Ovary (tissue), 9 donors: ENCODE data around the gene SEMA6D. TPM values are rescaled to one million over a fixed set of nuclear protein-coding genes. Genes with fewer than 3 reads are reported as not detected.

Source experiments
- DNase-seq, 5 donors: peaks; one replicate each; pipeline ENCODE4 v3.0.0-alpha.2; 2019 to 2020
- H3K27ac ChIP-seq, 2 donors: fragments of 200-600 bp; one replicate each; pipeline versions ENCODE4 v1.5.1 to v1.8.0; 2019 to 2022
- H3K27me3 ChIP-seq: fragments of 200-600 bp; one replicate; pipeline ENCODE4 v1.8.0; 2022
- H3K36me3 ChIP-seq: fragments of 200-600 bp; sonication (generic); one replicate; pipeline ENCODE4 v1.5.1; 2019
- H3K4me1 ChIP-seq: one replicate; pipeline ENCODE4 v1.8.1; 2013; ENCODE audit warnings: mild to moderate bottlenecking, moderate library complexity; ENCODE audit not compliant: insufficient read depth
- H3K4me3 ChIP-seq: fragments of 200-600 bp; sonication (generic); one replicate; pipeline ENCODE4 v1.5.1; 2017
- H3K9me3 ChIP-seq, 2 donors: fragments of 200-600 bp in 1 of 2; sonication (generic) in 1 of 2; one replicate each; pipeline versions ENCODE4 v1.5.1 to v1.8.1; 2013 to 2019; ENCODE audit warnings: mild to moderate bottlenecking in 1 of 2, moderate library complexity in 1 of 2
- EP300 ChIP-seq: sonication (generic); formaldehyde crosslinking; IDR thresholded peaks from one replicate; pipeline ENCODE4 v1.6.1; 2017; ENCODE audit warnings: antibody characterized with exemption
- POLR2A ChIP-seq: fragments of 450-650 bp; IDR thresholded peaks from one replicate; pipeline ENCODE4 v1.6.1; 2017; ENCODE audit warnings: antibody characterized with exemption, mild to moderate bottlenecking, moderate library complexity
- WGBS, 3 donors: extraction: QIAGEN DNeasy Blood & Tissue Kit in 1 of 3; methylation state at CpG; one replicate each; pipeline versions ENCODE4 v1.1.5 to v1.1.7; 2013 to 2017; 5-methylcytosine and 5-hydroxymethylcytosine counted together
- intact Hi-C, 4 donors: fragments of 100-400 bp; cut with DNase I; formaldehyde crosslinking; loops; one replicate each; pipeline versions ENCODE4 v1.11.0 to v1.15.1; 2022 to 2023
- polyA plus RNA-seq, 2 donors: library from polyadenylated mRNA; stranded (reverse); fragments of 200-250 nt in 1 of 2; fragments of 350-450 nt in 1 of 2; fragmentation: Illumina TruSeq in 1 of 2; extraction: RNeasy Lipid Tissue Mini Kit (QIAGEN cat#74804) in 1 of 2; gene quantifications; one replicate each; pipeline ENCODE4 v1.2.3, GENCODE V29; 2013 to 2014
- total RNA-seq, 7 donors: library from RNA; depleted of rRNA in 2 of 7; stranded (reverse); fragments of >200 nt in 2 of 7; fragmentation: NEBNext Ultra II Directional in 3 of 7; extraction: Animal tissue kit (Norgen Biotek cat#: 25700) in 3 of 7; gene quantifications; one replicate each; pipeline versions ENCODE4 v1.1.0 to v1.2.4, GENCODE V29; 2016 to 2023
- TF ChIP-seq, protein P1 (sequence below), 3 donors: fragments of 450-650 bp in 2 of 3; fragments of 200-600 bp in 1 of 3; IDR thresholded peaks; one replicate each; pipeline versions ENCODE4 v1.5.1 to v1.8.0; 2016 to 2022; ENCODE audit warnings: antibody characterized with exemption in 3 of 3, mild to moderate bottlenecking in 1 of 3
- donor health status: DM: no; HTN: no; CAD: no; lungs with moderate emphysema.
- donor health status: DM: no; HTN: no; CAD: no.
- donor health status: Bipolar disorder and iron deficiency.
- donor health status: DM: yes; HTN: yes; CAD: no.
- donor health status: DM: no; HTN: no; CAD: no.
- donor health status: DM: yes; HTN: yes; CAD: no.

SEMA6D gene
- total and polyA plus RNA-seq, 9 donors, result 13.7 to 45.3 (median 27.2) TPM

DNA sequence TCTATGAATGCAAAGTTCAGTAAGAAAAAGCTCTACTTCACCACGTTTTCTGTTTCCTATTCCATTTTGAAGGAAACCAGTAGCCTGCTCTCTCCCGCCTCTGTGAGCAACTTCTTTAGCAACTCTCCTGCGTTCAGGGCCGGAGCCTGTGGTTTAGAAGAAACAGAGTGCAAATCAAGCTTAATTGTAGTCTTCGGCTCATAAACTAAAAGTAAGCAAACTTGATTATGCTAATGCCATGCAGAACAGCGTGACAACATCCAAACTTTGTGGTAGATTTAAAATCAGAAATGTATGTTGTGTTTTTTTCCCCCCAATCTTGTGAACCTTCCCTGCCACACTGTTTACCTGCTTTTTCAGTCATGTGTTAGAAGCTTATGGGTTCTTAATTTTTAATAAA is 87.4 kb downstream of the SEMA6D start:
- DNase-seq, result no peak
- Histone ChIP-seq H3K36me3 (no peaks in the 10 kb centered on the region), H3K9me3 (no peaks in the 10 kb centered on the region), H3K27me3 (no peaks in the 10 kb centered on the region), H3K4me1 (no peaks in the 10 kb centered on the region), H3K4me3 (no peak overlapping the region), H3K27ac (no peak overlapping the region)
- TF ChIP-seq, protein P1, sequence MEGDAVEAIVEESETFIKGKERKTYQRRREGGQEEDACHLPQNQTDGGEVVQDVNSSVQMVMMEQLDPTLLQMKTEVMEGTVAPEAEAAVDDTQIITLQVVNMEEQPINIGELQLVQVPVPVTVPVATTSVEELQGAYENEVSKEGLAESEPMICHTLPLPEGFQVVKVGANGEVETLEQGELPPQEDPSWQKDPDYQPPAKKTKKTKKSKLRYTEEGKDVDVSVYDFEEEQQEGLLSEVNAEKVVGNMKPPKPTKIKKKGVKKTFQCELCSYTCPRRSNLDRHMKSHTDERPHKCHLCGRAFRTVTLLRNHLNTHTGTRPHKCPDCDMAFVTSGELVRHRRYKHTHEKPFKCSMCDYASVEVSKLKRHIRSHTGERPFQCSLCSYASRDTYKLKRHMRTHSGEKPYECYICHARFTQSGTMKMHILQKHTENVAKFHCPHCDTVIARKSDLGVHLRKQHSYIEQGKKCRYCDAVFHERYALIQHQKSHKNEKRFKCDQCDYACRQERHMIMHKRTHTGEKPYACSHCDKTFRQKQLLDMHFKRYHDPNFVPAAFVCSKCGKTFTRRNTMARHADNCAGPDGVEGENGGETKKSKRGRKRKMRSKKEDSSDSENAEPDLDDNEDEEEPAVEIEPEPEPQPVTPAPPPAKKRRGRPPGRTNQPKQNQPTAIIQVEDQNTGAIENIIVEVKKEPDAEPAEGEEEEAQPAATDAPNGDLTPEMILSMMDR (IDR thresholded peaks at IDR 0.05), result no peak
- TF ChIP-seq EP300 (no peak), POLR2A (no peak)
- intact Hi-C loops, result no loop called here
- 77 to 80% (median 78%) methylated on average over 6 of the region's 6 CpGs for WGBS, 3 donors

DNA sequence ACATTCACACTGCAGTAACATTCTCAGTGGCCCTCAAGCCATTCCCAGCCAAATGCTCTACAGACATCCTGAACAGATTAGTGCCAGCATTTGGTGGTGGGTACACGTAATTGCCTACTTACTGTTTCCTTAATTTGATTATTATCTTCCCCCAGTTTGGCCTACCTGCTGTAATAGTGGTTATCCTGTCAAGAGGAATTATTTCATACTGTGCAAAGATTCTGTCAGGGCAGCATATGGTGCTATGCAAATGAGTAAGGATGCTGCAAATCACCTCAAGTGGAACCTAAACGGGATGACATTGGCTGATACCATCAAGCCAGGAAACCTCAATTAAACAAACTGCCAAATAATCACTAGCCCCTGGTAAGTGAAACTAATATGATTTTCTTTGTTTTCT is 88.7 kb downstream of the SEMA6D start:
- Histone ChIP-seq H3K4me1 (no peaks in the 10 kb centered on the region), H3K36me3 (no peaks in the 10 kb centered on the region), H3K27ac (no peak overlapping the region), H3K27me3 (no peaks in the 10 kb centered on the region), H3K4me3 (no peak overlapping the region), H3K9me3 (no peaks in the 10 kb centered on the region)
- 76 to 79% (median 78%) methylated on average over 2 of the region's 2 CpGs for WGBS, 3 donors
- DNase-seq, result no peak
- TF ChIP-seq POLR2A (no peak), EP300 (no peak)
- TF ChIP-seq, protein P1 (IDR thresholded peaks at IDR 0.05), result no peak
- intact Hi-C loops, result no loop called here

DNA sequence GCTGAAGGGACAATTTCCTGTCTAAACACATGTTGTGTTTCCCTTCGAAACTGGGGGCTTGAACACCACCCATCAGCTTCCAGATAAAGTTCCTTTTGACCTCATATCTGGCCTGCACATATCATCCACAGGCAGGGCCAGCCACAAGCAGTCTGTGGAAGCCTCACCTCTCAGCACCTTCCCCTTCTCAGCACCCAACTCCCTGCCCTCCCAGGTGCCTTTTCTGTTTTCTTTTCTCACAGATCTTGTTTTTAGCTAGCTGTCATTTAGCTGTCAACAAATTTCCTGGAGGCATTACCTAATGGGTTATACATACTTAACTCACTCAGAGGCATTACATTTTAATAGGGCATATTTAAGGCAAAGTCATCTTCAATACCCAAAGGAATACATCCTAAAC is 93.9 kb downstream of the SEMA6D start:
- H3K36me3 ChIP-seq, result no peaks in the 10 kb centered on the region
- H3K27ac ChIP-seq, result no peak overlapping the region
- DNase-seq, result no peak
- WGBS, 3 donors, result 34 to 55% (median 36%) methylated on average over 1 of the region's 1 CpG
- H3K27me3 ChIP-seq, result no peaks in the 10 kb centered on the region
- no peak overlapping the region for H3K4me3 ChIP-seq
- H3K9me3 ChIP-seq, result no peaks in the 10 kb centered on the region
- TF ChIP-seq, protein P1 (IDR thresholded peaks at IDR 0.05), result no peak
- TF ChIP-seq POLR2A (no peak), EP300 (no peak)
- no peaks in the 10 kb centered on the region for H3K4me1 ChIP-seq
- intact Hi-C loops, result no loop called here

DNA sequence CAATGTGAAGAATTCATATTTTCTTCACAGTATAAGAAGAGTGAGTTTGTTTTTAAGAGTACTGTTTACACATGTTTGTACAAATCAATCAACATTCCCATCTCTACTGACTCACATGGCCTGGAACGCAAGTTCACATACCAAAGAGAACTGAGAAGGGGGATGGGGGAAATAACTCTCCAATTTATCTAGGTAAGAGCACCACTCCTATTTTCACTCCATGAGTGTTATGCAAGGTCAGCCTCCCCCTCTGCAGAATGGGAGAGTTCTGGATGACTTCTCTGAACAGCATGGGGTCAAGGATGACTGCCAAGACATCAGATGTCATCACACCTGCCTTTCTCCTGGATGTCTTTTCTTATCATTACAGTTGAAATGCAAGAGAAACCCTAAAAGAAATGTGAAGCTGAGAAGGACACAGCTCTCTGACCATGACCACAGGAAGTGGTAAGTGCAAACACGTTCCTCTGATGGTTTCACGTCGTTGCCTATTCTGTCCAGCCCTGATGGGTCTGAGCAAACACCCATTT is 95.2 kb downstream of the SEMA6D start:
- no peak for DNase-seq
- intact Hi-C loops, result no loop called here
- no peak overlapping the region for H3K4me3 ChIP-seq
- no peaks in the 10 kb centered on the region for H3K4me1 ChIP-seq
- TF ChIP-seq POLR2A, result no peak
- TF ChIP-seq EP300, result no peak
- TF ChIP-seq, protein P1 (IDR thresholded peaks at IDR 0.05), result no peak
- 80 to 92% (median 91%) methylated on average over 4 of the region's 4 CpGs for WGBS, 3 donors
- H3K9me3 ChIP-seq, result no peaks in the 10 kb centered on the region
- no peak overlapping the region for H3K27ac ChIP-seq
- no peaks in the 10 kb centered on the region for H3K36me3 ChIP-seq
- H3K27me3 ChIP-seq, result no peaks in the 10 kb centered on the region
